PC-9 (cell line): ENCODE measurements around the gene SNX1. TPM values are rescaled to one million over a fixed set of nuclear protein-coding genes. Genes with fewer than 3 reads are reported as not detected.
"Not testable (repeated sequence)": the region's sequence is repeated elsewhere in the genome, so short reads cannot be mapped to it uniquely, and the experiment has no call there.

Experiments
- BruUV-seq: library from RNA; stranded (reverse); fragments of 400-500 nt; replicated peaks from 2 replicates; lab custom pipeline; 2021; lab: Mats Ljungman, UMichigan
- CTCF ChIA-PET: fragments of 300-600 bp; sonication (Branson Sonifier 250); formaldehyde crosslinking; loops from one replicate; lab custom pipeline; 2022; ENCODE audit warnings: antibody characterized with exemption; lab: Charles Lee
- POLR2A ChIA-PET: fragments of 300-600 bp; sonication (Branson Sonifier 250); formaldehyde crosslinking; loops from one replicate; lab custom pipeline; 2022; ENCODE audit warnings: antibody characterized with exemption; ENCODE audit not compliant: unreplicated experiment; lab: Charles Lee
- DNase-seq, 2 experiments: peaks; one replicate each; pipeline versions ENCODE4 v3.0.0 to v3.0.0-alpha.2; 2015 to 2022; ENCODE audit warnings: mixed read lengths in 1 of 2
- H2AFZ ChIP-seq: fragments of 200-600 bp; sonication (generic); 2 replicates; pipeline ENCODE4 v1.8.1; 2017; ENCODE audit warnings: antibody characterized with exemption
- H3F3A ChIP-seq: fragments of 200-600 bp; sonication (generic); 2 replicates; pipeline ENCODE4 v1.8.1; 2017; ENCODE audit warnings: antibody characterized with exemption, mild to moderate bottlenecking, low read depth; ENCODE audit not compliant: insufficient read depth
- H3K27ac ChIP-seq: fragments of 200-600 bp; sonication (generic); 2 replicates; pipeline ENCODE4 v1.6.1; 2016; ENCODE audit warnings: mixed run types
- H3K27me3 ChIP-seq: fragments of 200-600 bp; sonication (generic); 2 replicates; pipeline ENCODE4 v1.6.1; 2016; ENCODE audit warnings: low read depth, mixed run types; ENCODE audit not compliant: insufficient read depth
- H3K36me3 ChIP-seq: fragments of 200-600 bp; sonication (generic); 2 replicates; pipeline ENCODE4 v1.6.1; 2016; ENCODE audit warnings: low read depth, mixed run types
- H3K4me1 ChIP-seq: fragments of 200-600 bp; sonication (generic); replicated peaks from 2 replicates; pipeline ENCODE4 v1.6.1; 2016; ENCODE audit warnings: mixed run types; ENCODE audit not compliant: insufficient read depth
- H3K4me2 ChIP-seq: fragments of 200-600 bp; sonication (generic); 2 replicates; pipeline ENCODE4 v1.6.1; 2017; ENCODE audit warnings: mixed run types
- H3K4me3 ChIP-seq: fragments of 200-600 bp; sonication (generic); 2 replicates; pipeline ENCODE4 v1.6.1; 2016; ENCODE audit warnings: mixed run types
- H3K79me2 ChIP-seq: fragments of 200-600 bp; sonication (generic); 2 replicates; pipeline ENCODE4 v1.6.1; 2017; ENCODE audit warnings: low read depth, mixed run types
- H3K9me2 ChIP-seq: fragments of 200-600 bp; sonication (generic); 2 replicates; pipeline ENCODE4 v1.8.1; 2017; ENCODE audit warnings: mild to moderate bottlenecking; ENCODE audit not compliant: insufficient read depth
- H3K9me3 ChIP-seq: fragments of 200-600 bp; sonication (generic); 2 replicates; pipeline ENCODE4 v1.8.1; 2016; ENCODE audit warnings: low read depth; ENCODE audit not compliant: insufficient read depth
- H4K20me1 ChIP-seq: fragments of 200-600 bp; sonication (generic); 2 replicates; pipeline ENCODE4 v1.8.1; 2017; ENCODE audit not compliant: insufficient read depth
- CTCF ChIP-seq: fragments of 200-600 bp; sonication (generic); conservative IDR thresholded peaks from 2 replicates; pipeline ENCODE4 v1.6.1; 2017; ENCODE audit warnings: mixed run types, antibody characterized with exemption, mild to moderate bottlenecking, moderate library complexity
- EZH2 ChIP-seq: fragments of 200-600 bp; sonication (generic); IDR thresholded peaks from 2 replicates; pipeline ENCODE4 v1.8.0; 2017; ENCODE audit warnings: antibody characterized with exemption, low read depth
- intact Hi-C: fragments of 100-400 bp; cut with micrococcal nuclease; formaldehyde crosslinking; loops from one replicate; pipeline ENCODE4 v1.10.0; 2022; ENCODE audit not compliant: unreplicated experiment
- total RNA-seq: library from RNA; stranded (reverse); gene quantifications from 2 replicates; pipeline ENCODE4 v1.2.3, GENCODE V29; 2021

SNX1 gene
- total RNA-seq, 1 experiment from 2014 or later, result 114 TPM

- no peaks in the 10 kb centered on the region for H3K36me3 ChIP-seq
- CTCF ChIA-PET, result no interaction called here
- no peak overlapping the region for H3K4me3 ChIP-seq
- no peaks in the 10 kb centered on the region for H3K9me2 ChIP-seq
- H3K79me2 ChIP-seq, result no peaks in the 10 kb centered on the region
- DNase-seq, result no peak
- BruUV-seq, result no TSS peak
- no peak overlapping the region for H3K27ac ChIP-seq
- no peak overlapping the region for H3K4me2 ChIP-seq
- no peaks in the 10 kb centered on the region for H3K4me1 ChIP-seq
- no peaks in the 10 kb centered on the region for H4K20me1 ChIP-seq
- no peaks in the 10 kb centered on the region for H3F3A ChIP-seq
- H2AFZ ChIP-seq, result no peak overlapping the region
- intact Hi-C loops, result no loop called here
- TF ChIP-seq EZH2, result no peak
- no peak for TF ChIP-seq CTCF
- H3K27me3 ChIP-seq, result no peaks in the 10 kb centered on the region
- H3K9me3 ChIP-seq, result no peaks in the 10 kb centered on the region
- POLR2A ChIA-PET, result no interaction called here
Observed at GRCh38 chr15:64058279-64058678, 37.5 kb upstream of the SNX1 start.

GRCh38 chr15:64059104-64059503 lies 36.7 kb upstream of the SNX1 start:
- BruUV-seq, H2AFZ ChIP-seq, intact Hi-C loops, H3K4me2 ChIP-seq, POLR2A ChIA-PET, H3K9me3 ChIP-seq, DNase-seq, H3K4me3 ChIP-seq, CTCF ChIA-PET, H3K4me1 ChIP-seq, H3K9me2 ChIP-seq, H3K27me3 ChIP-seq, H3K36me3 ChIP-seq, H3K79me2 ChIP-seq, H3F3A ChIP-seq, H3K27ac ChIP-seq, H4K20me1 ChIP-seq: not testable (repeated sequence)

GRCh38 chr15:64060716-64061115 lies 35.1 kb upstream of the SNX1 start:
- Histone ChIP-seq H3K27me3 (no peaks in the 10 kb centered on the region), H3F3A (no peaks in the 10 kb centered on the region), H3K79me2 (no peaks in the 10 kb centered on the region), H3K4me3 (no peak overlapping the region), H3K36me3 (no peaks in the 10 kb centered on the region), H3K9me3 (no peaks in the 10 kb centered on the region), H3K27ac (no peak overlapping the region), H4K20me1 (no peaks in the 10 kb centered on the region), H3K4me2 (no peak overlapping the region), H3K4me1 (no peaks in the 10 kb centered on the region), H2AFZ (no peak overlapping the region), H3K9me2 (no peaks in the 10 kb centered on the region)
- intact Hi-C loops, result loop anchor here (10.0 kb wide), 1 partner anchor 596 kb away; no protein-coding TSS in a partner anchor
- ChIA-PET CTCF (no interaction called here), POLR2A (no interaction called here)
- TF ChIP-seq CTCF (no peak), EZH2 (no peak)
- no peak for DNase-seq
- no TSS peak for BruUV-seq

GRCh38 chr15:64066451-64066850 lies 29.3 kb upstream of the SNX1 start:
- intact Hi-C loops, result loop anchor here (1.0 to 10.0 kb wide), 3 partner anchors 174 to 602 kb away; no protein-coding TSS in a partner anchor
- ChIA-PET CTCF (interaction anchor here (0.6 to 3.7 kb wide), 2 partner anchors 185 to 314 kb away, joined by 4 to 31 read pairs; no protein-coding TSS in a partner anchor), POLR2A (no interaction called here)
- Histone ChIP-seq H3K4me3 (no peak overlapping the region), H3K9me2 (no peaks in the 10 kb centered on the region), H2AFZ (no peak overlapping the region), H3K36me3 (no peaks in the 10 kb centered on the region), H3K79me2 (no peaks in the 10 kb centered on the region), H3K4me2 (no peak overlapping the region), H4K20me1 (no peaks in the 10 kb centered on the region), H3K27ac (no peak overlapping the region), H3K27me3 (no peaks in the 10 kb centered on the region), H3K4me1 (no peaks in the 10 kb centered on the region), H3K9me3 (no peaks in the 10 kb centered on the region), H3F3A (no peaks in the 10 kb centered on the region; the same call in 1 of the 2 replicates)
- DNase-seq, result no peak
- TF ChIP-seq CTCF, result no peak
- no peak for TF ChIP-seq EZH2
- BruUV-seq, result no TSS peak
